WTC11 (cell line): Measurements from ENCODE around the gene PSG2.
"Not testable (repeated sequence)": the region's sequence is repeated elsewhere in the genome, so short reads cannot be mapped to it uniquely, and the experiment has no call there.

Experiments
- CREB1 ChIP-seq: sonication (generic); formaldehyde crosslinking; IDR thresholded peaks from 2 replicates; pipeline ENCODE4 v1.8.0; 2023; ENCODE audit warnings: mild to moderate bottlenecking, missing genetic modification reagents
- CREM ChIP-seq: sonication (generic); formaldehyde crosslinking; IDR thresholded peaks from 2 replicates; pipeline ENCODE4 v1.8.1; 2022; ENCODE audit warnings: mild to moderate bottlenecking, missing genetic modification reagents, moderate library complexity
- CTCF ChIP-seq: fragments of 200-600 bp; IDR thresholded peaks from 2 replicates; pipeline ENCODE4 v1.8.0; 2022; ENCODE audit warnings: antibody characterized with exemption
- ETV6 ChIP-seq: sonication (generic); formaldehyde crosslinking; IDR thresholded peaks from 2 replicates; pipeline ENCODE4 v1.8.1; 2022; ENCODE audit warnings: mild to moderate bottlenecking, missing genetic modification reagents
- FOXJ3 ChIP-seq: sonication (generic); formaldehyde crosslinking; IDR thresholded peaks from 2 replicates; pipeline ENCODE4 v1.9.0; 2021; ENCODE audit warnings: missing genetic modification reagents, mild to moderate bottlenecking, borderline replicate concordance
- GTF2I ChIP-seq: fragments of 250-450 bp; sonication (Bioruptor Pico); conservative IDR thresholded peaks from 2 replicates; pipeline ENCODE4 v1.4.0; 2021; ENCODE audit warnings: mild to moderate bottlenecking
- JUN ChIP-seq: sonication (generic); formaldehyde crosslinking; IDR thresholded peaks from 2 replicates; pipeline ENCODE4 v1.8.0; 2023; ENCODE audit warnings: mild to moderate bottlenecking, missing genetic modification reagents
- NFE2L1 ChIP-seq: sonication (generic); formaldehyde crosslinking; IDR thresholded peaks from 2 replicates; pipeline ENCODE4 v1.8.1; 2023; ENCODE audit warnings: missing genetic modification reagents
- USF2 ChIP-seq: sonication (generic); formaldehyde crosslinking; IDR thresholded peaks from 2 replicates; pipeline ENCODE4 v1.8.1; 2023; ENCODE audit warnings: mild to moderate bottlenecking, missing genetic modification reagents, moderate library complexity
- ZNF138 ChIP-seq: sonication (generic); formaldehyde crosslinking; conservative IDR thresholded peaks from 2 replicates; pipeline ENCODE4 v1.8.1; 2022; ENCODE audit warnings: mild to moderate bottlenecking, moderate library complexity, missing genetic modification reagents
- ZNF263 ChIP-seq: sonication (generic); formaldehyde crosslinking; IDR thresholded peaks from 2 replicates; pipeline ENCODE4 v1.8.1; 2022; ENCODE audit warnings: low read depth, mild to moderate bottlenecking, moderate library complexity, missing genetic modification reagents
- TF ChIP-seq, protein P1 (sequence below): sonication (generic); formaldehyde crosslinking; IDR thresholded peaks from 2 replicates; pipeline ENCODE4 v1.8.1; 2022; ENCODE audit warnings: low read depth, missing genetic modification reagents, borderline replicate concordance

DNA sequence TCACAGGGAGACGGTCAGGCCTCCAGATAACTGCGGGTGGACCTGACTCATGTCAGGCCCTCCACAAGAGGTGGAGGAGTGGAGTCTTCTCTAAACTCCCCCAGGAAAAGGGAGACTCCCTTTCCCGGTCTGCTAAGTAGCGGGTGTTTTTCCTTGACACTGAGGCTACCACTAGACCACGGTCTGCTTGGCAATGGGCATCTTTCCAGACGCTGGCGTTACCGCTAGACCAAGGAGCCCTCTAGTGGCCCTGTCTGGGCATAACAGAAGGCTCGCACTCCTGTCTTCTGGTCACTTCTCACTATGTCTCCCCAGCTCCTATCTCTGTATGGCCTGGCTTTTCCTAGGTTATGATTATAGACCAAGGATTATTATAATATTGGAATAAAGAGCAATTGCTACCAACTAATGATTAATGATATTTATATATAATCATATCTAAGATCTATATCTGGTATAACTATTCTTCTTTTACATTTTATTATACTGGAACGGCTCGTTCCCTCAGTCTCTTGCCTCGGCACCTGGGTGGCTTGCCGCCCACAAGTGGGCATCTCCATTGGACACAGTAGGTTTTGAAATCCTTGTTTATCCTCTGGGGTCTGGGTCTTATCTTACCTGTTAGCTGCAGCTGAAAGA, 5.3 kb upstream of the PSG2 start:
- not testable (repeated sequence) for TF ChIP-seq USF2 (CRISPR knock-in tag); ZNF138 (CRISPR knock-in tag); CREB1 (CRISPR knock-in tag); ETV6 (CRISPR knock-in tag); FOXJ3 (CRISPR knock-in tag); CREM (CRISPR knock-in tag); JUN (CRISPR knock-in tag); GTF2I (CRISPR knock-in tag); ZNF263; NFE2L1 (CRISPR knock-in tag)
- TF ChIP-seq CTCF = peak; percentile 65
- TF ChIP-seq, protein P1, sequence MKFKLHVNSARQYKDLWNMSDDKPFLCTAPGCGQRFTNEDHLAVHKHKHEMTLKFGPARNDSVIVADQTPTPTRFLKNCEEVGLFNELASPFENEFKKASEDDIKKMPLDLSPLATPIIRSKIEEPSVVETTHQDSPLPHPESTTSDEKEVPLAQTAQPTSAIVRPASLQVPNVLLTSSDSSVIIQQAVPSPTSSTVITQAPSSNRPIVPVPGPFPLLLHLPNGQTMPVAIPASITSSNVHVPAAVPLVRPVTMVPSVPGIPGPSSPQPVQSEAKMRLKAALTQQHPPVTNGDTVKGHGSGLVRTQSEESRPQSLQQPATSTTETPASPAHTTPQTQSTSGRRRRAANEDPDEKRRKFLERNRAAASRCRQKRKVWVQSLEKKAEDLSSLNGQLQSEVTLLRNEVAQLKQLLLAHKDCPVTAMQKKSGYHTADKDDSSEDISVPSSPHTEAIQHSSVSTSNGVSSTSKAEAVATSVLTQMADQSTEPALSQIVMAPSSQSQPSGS (CRISPR knock-in tag) = not testable (repeated sequence)
